Eye (tissue), 1 donor: Measurements from ENCODE around the gene NPTX1.

Source experiments
- DNase-seq: peaks from one replicate; pipeline ENCODE4 v3.0.0-alpha.2; 2015

NPTX1 gene

DNA sequence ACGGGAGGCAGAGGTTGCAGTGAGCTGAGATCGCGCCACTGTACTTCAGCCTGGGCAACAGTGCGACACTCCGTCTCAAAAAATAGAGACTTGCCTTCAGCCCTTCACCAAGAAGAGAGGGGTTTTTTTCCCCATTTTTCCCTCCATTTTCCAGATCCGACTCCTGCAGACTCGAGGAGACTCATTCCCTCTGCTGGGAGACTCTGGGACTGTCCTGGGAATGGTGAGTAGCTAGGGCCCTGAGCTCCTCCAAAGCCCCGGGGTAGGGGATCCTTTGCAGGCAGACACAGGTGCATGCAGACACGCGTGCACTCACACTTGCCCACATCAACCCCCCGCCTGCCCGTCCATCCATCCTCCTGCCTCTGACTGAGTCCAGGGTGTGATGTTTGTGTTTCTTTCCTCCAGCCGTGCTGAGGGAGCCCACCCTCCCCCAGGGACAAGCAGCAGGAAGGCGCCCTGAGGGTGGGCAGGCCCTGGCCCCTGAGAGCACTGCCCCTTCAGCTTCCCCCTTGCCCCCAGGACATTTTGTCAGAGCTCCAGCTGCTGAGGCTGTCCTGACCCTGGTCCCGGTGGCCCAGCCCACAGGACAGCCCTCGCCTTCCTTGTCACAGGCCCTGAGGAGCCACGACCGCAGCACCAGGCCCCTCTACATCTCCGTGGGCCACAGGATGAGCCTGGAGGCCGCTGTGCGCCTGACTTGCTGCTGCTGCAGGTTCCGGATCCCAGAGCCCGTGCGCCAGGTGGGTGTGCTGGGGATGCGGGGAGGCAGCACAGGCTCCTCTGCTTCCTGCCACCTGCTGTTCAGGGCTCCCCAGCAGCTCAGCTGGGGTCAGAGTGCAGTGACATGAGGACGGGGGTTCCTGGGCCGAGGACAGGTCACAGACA is 51.3 kb downstream of the NPTX1 start:
- no peak for DNase-seq

DNA sequence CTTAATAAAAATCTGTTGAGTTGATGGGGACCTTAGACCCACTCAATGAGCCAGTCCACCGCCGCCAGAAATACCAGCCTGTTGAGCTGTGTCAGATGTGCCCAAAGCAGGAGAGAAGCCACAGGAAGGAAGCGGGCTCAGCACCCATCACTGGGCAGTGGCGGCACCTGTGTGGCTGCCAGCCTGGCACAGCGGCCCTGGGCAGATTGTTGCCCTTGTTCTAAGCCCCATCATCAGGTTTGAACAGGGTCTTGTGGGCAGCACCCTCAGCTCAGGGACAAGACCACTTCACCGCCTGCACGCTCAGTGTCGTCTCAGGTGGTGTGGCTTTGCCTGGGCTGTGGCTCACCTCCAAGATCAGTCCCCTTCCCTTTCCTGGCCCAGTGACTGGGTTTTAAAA is 52.1 kb downstream of the NPTX1 start:
- DNase-seq: no peak

DNA sequence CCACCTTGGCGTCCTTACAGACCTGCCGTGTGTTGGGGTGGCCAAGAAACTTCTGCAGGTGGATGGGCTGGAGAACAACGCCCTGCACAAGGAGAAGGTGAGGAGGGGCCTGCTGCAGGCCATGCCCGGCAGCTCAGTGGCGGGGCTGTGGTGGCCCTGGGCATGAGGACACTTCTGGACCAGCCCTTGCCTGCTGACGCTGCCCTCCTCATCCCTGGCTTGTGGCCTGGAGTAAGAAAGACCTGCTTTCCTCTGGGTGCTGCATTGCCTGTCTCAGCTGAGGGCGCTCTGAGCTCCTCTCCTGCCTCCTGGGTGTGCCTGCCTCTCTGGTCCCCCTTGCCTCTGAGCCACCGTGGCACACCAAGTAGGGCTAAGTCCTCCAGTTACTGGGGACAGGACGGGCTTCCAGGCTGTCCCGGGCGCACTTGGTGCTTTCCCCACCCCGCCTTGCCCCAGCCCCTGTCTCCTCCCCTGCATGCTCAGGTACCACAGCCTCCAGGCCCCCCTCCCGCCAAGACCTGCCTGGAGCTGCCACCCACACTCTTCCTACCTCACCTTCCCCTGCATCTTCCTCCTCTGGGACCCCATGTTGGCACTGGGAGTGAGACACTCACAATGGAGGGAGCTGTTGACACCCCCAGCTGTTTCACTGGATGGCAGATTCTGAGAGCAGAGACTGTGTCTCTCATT is 52.7 kb downstream of the NPTX1 start:
- no peak for DNase-seq

DNA sequence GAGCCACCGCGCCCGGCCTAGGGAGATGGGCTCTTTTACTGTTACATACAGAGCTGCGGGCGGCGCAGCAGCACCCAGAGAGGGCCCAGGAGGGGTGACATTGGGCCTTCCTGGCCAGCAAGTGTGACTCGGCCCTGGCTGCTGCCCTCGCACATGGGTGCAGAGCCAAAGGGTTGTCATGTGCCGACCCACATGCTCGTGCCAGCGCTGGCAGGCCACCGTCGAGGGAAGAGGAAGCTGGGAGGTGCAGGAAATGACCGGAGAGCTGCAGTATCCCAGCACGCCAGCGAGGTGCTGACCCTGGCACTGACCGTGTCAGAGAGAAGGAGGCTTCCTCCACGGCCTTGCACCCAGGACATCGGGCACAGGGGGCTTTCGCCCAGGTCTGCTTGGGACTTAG is 53.4 kb downstream of the NPTX1 start:
- DNase-seq: no peak

GRCh38 chr17:80422276-80422675 is 54.1 kb downstream of the NPTX1 start:
- no peak for DNase-seq

GRCh38 chr17:80421381-80422090 is 54.9 kb downstream of the NPTX1 start:
- peak; percentile 45 for DNase-seq

GRCh38 chr17:80419255-80419654 is 57.2 kb downstream of the NPTX1 start:
- DNase-seq: no peak

DNA sequence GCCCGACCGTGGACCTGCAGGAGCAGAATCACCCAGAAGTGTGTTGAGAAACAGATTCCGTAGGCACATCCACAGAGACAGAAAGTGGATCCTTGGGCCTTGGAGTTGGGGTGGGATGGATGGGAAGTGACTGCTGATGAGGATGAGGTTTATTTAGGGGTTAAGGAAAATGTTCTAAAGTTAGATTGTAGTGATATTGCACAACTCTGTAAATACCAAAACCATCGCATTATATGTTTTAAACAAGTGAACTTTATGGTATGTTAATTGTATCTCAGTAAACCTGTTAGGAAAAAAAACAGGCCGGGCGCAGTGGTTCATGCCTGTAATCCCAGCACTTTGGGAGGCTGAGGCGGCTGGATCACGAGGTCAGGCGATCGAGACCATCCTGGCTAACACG is 57.8 kb downstream of the NPTX1 start:
- DNase-seq: no peak
